CD4-positive, alpha-beta memory T cell (primary cell): Measurements from ENCODE around the gene PLEKHA6. TPM values are rescaled to one million over a fixed set of nuclear protein-coding genes. Genes with fewer than 3 reads are reported as not detected.
A peak's percentile ranks its signal among the peaks of the same experiment; 100 is the strongest.

Source experiments
- CTCF ChIA-PET: fragments of 350-600 bp; sonication (Branson Sonifier 250); formaldehyde crosslinking; loops from one replicate; lab custom pipeline; 2021; ENCODE audit warnings: inconsistent platforms; ENCODE audit not compliant: partially characterized antibody; lab: Charles Lee
- POLR2A ChIA-PET: fragments of 350-600 bp; sonication (Branson Sonifier 250); formaldehyde crosslinking; loops from one replicate; lab custom pipeline; 2021; ENCODE audit not compliant: partially characterized antibody; lab: Charles Lee
- DNase-seq, 5 donors: peaks; one replicate each; pipeline versions ENCODE4 v3.0.0 to v3.0.0-alpha.2; 2020 to 2022; ENCODE audit warnings: mixed read lengths in 1 of 5
- H3K27ac ChIP-seq: one replicate; pipeline ENCODE4 v1.7.0; 2013; ENCODE audit warnings: low read depth, low read length
- H3K27me3 ChIP-seq: 2 replicates; pipeline ENCODE4 v1.7.0; 2013; ENCODE audit warnings: mild to moderate bottlenecking, low read length, moderate library complexity; ENCODE audit not compliant: insufficient read depth
- H3K36me3 ChIP-seq: 2 replicates; pipeline ENCODE4 v1.7.0; 2013; ENCODE audit warnings: mild to moderate bottlenecking, low read length, moderate library complexity; ENCODE audit not compliant: insufficient read depth
- H3K4me1 ChIP-seq: 2 replicates; pipeline ENCODE4 v1.7.0; 2013; ENCODE audit warnings: mild to moderate bottlenecking, low read length, moderate library complexity; ENCODE audit not compliant: insufficient read depth
- H3K4me3 ChIP-seq, 2 donors: one replicate each; pipeline ENCODE4 v1.7.0; 2013; ENCODE audit warnings: low read length in 2 of 2, mild to moderate bottlenecking in 1 of 2
- H3K9me3 ChIP-seq, 2 donors: one replicate each; pipeline ENCODE4 v1.7.0; 2013; ENCODE audit warnings: low read length in 2 of 2, control low read depth in 1 of 2; ENCODE audit not compliant: control insufficient read depth in 1 of 2
- H3K27ac Mint-ChIP-seq, 7 donors: one replicate each; pipeline ENCODE4 v1.8.0; 2020 to 2021; ENCODE audit warnings: mixed read lengths in 7 of 7, mild to moderate bottlenecking in 6 of 7, inconsistent platforms in 3 of 7, moderate library complexity in 3 of 7
- H3K27me3 Mint-ChIP-seq, 2 donors: one replicate each; pipeline ENCODE4 v1.8.0; 2020 to 2021; ENCODE audit warnings: mixed read lengths in 2 of 2
- H3K36me3 Mint-ChIP-seq, 2 donors: one replicate each; pipeline ENCODE4 v1.8.0; 2020 to 2021; ENCODE audit warnings: mixed read lengths in 2 of 2, inconsistent platforms in 1 of 2, mild to moderate bottlenecking in 1 of 2
- H3K4me1 Mint-ChIP-seq, 4 donors: one replicate each; pipeline ENCODE4 v1.8.0; 2020 to 2021; ENCODE audit warnings: mixed read lengths in 4 of 4, mild to moderate bottlenecking in 1 of 4
- H3K4me3 Mint-ChIP-seq, 8 donors: one replicate each; pipeline ENCODE4 v1.8.0; 2020 to 2021; ENCODE audit warnings: mixed read lengths in 8 of 8, mild to moderate bottlenecking in 7 of 8, moderate library complexity in 6 of 8, inconsistent platforms in 3 of 8
- H3K9me3 Mint-ChIP-seq, 8 donors: one replicate each; pipeline ENCODE4 v1.8.0; 2020 to 2021; ENCODE audit warnings: mixed read lengths in 8 of 8, mild to moderate bottlenecking in 5 of 8, inconsistent platforms in 3 of 8, moderate library complexity in 1 of 8
- intact Hi-C: fragments of 100-400 bp; cut with micrococcal nuclease; formaldehyde crosslinking; loops from one replicate; pipeline ENCODE4 v1.15.1; 2023
- polyA plus RNA-seq, 2 donors: library from polyadenylated mRNA; unstranded; fragments of 300-500 nt; fragmentation: Illumina TruSeq; gene quantifications; one replicate each; pipeline ENCODE4 v1.2.3, GENCODE V29; 2021
- total RNA-seq, 2 experiments: library from RNA; stranded (reverse); gene quantifications; one replicate each; pipeline ENCODE4 v1.2.3, GENCODE V29; 2021

Gene PLEKHA6
- total and polyA plus RNA-seq, 4 experiments from 2014 or later = 0.15 to 0.89 (median 0.52) TPM; not detected in 1

- no peaks in the 10 kb centered on the region for H3K4me1 ChIP-seq
- no peak overlapping the region for H3K4me3 Mint-ChIP-seq
- H3K9me3 ChIP-seq = no peaks in the 10 kb centered on the region
- H3K27ac Mint-ChIP-seq = no peak overlapping the region
- H3K27me3 Mint-ChIP-seq = peaks cover 11 to 31% of the 10 kb centered on the region in 2 donors
- H3K9me3 Mint-ChIP-seq = no peaks in the 10 kb centered on the region
- intact Hi-C loops = no loop called here
- H3K4me1 Mint-ChIP-seq = no peaks in the 10 kb centered on the region
- ChIA-PET CTCF (no interaction called here), POLR2A (no interaction called here)
- H3K27ac ChIP-seq = no peak overlapping the region
- no peak for DNase-seq
- no peak overlapping the region for H3K4me3 ChIP-seq
- H3K36me3 Mint-ChIP-seq = no peaks in the 10 kb centered on the region
- no peaks in the 10 kb centered on the region for H3K36me3 ChIP-seq
- H3K27me3 ChIP-seq = no peaks in the 10 kb centered on the region
Measured at GRCh38 chr1:204308023-204308628, 51.6 kb downstream of the PLEKHA6 start.

GRCh38 chr1:204307334-204307883, 52.3 kb downstream of the PLEKHA6 start:
- no peak for DNase-seq
- CTCF ChIA-PET = no interaction called here
- Histone ChIP-seq H3K4me1 (no peaks in the 10 kb centered on the region), H3K27me3 (no peaks in the 10 kb centered on the region), H3K9me3 (no peaks in the 10 kb centered on the region), H3K27ac (no peak overlapping the region), H3K4me3 (no peak overlapping the region), H3K36me3 (no peaks in the 10 kb centered on the region)
- Mint-ChIP-seq H3K4me3 (no peak overlapping the region), H3K36me3 (no peaks in the 10 kb centered on the region), H3K9me3 (no peaks in the 10 kb centered on the region), H3K27ac (no peak overlapping the region), H3K27me3 (peaks cover 10 to 32% of the 10 kb centered on the region in 2 donors), H3K4me1 (no peaks in the 10 kb centered on the region)
- intact Hi-C loops = no loop called here
- POLR2A ChIA-PET = no interaction called here

GRCh38 chr1:204306076-204306475, 53.7 kb downstream of the PLEKHA6 start:
- no peaks in the 10 kb centered on the region for H3K4me1 Mint-ChIP-seq
- H3K4me1 ChIP-seq = no peaks in the 10 kb centered on the region
- H3K27me3 ChIP-seq = no peaks in the 10 kb centered on the region
- intact Hi-C loops = no loop called here
- no peaks in the 10 kb centered on the region for H3K36me3 Mint-ChIP-seq
- H3K36me3 ChIP-seq = no peaks in the 10 kb centered on the region
- H3K27ac ChIP-seq = no peak overlapping the region
- H3K4me3 Mint-ChIP-seq = no peak overlapping the region
- no peak overlapping the region for H3K4me3 ChIP-seq
- H3K27me3 Mint-ChIP-seq = peaks cover 22 to 32% of the 10 kb centered on the region in 2 donors
- H3K9me3 Mint-ChIP-seq = no peaks in the 10 kb centered on the region
- ChIA-PET CTCF (no interaction called here), POLR2A (no interaction called here)
- H3K27ac Mint-ChIP-seq = no peak overlapping the region
- H3K9me3 ChIP-seq = no peaks in the 10 kb centered on the region
- no peak for DNase-seq

GRCh38 chr1:204304067-204304466, 55.7 kb downstream of the PLEKHA6 start:
- CTCF ChIA-PET = no interaction called here
- peaks cover 30 to 33% of the 10 kb centered on the region in 2 donors for H3K27me3 Mint-ChIP-seq

GRCh38 chr1:204302769-204303168, 57.0 kb downstream of the PLEKHA6 start:
- no peaks in the 10 kb centered on the region for H3K4me1 Mint-ChIP-seq
- Histone ChIP-seq H3K36me3 (no peaks in the 10 kb centered on the region), H3K27me3 (no peaks in the 10 kb centered on the region), H3K4me1 (no peaks in the 10 kb centered on the region), H3K4me3 (no peak overlapping the region), H3K27ac (no peak overlapping the region), H3K9me3 (no peaks in the 10 kb centered on the region)
- no peaks in the 10 kb centered on the region for H3K36me3 Mint-ChIP-seq
- intact Hi-C loops = no loop called here
- ChIA-PET CTCF (no interaction called here), POLR2A (no interaction called here)
- H3K4me3 Mint-ChIP-seq = no peak overlapping the region
- H3K27me3 Mint-ChIP-seq = peaks cover 27 to 35% of the 10 kb centered on the region in 2 donors
- no peak for DNase-seq
- H3K9me3 Mint-ChIP-seq = peaks cover 0 to 3% (median 0%) of the 10 kb centered on the region in 8 donors
- H3K27ac Mint-ChIP-seq = no peak overlapping the region

More at GRCh38 chr1:204304067-204304466, 55.7 kb downstream of the PLEKHA6 start:
- no peaks in the 10 kb centered on the region for H3K9me3 ChIP-seq
- no peak for DNase-seq
- H3K27me3 ChIP-seq = no peaks in the 10 kb centered on the region
- Mint-ChIP-seq H3K9me3 (no peaks in the 10 kb centered on the region), H3K36me3 (no peaks in the 10 kb centered on the region), H3K4me1 (no peaks in the 10 kb centered on the region), H3K4me3 (no peak overlapping the region), H3K27ac (no peak overlapping the region)
- H3K4me1 ChIP-seq = no peaks in the 10 kb centered on the region
- no peak overlapping the region for H3K4me3 ChIP-seq
- no peak overlapping the region for H3K27ac ChIP-seq
- intact Hi-C loops = no loop called here
- POLR2A ChIA-PET = no interaction called here
- no peaks in the 10 kb centered on the region for H3K36me3 ChIP-seq

- peaks cover 17 to 33% of the 10 kb centered on the region in 2 donors for H3K27me3 Mint-ChIP-seq
- no peak overlapping the region for H3K27ac ChIP-seq
- peak overlapping the region in 1 of 7 donors; percentile 48 for H3K27ac Mint-ChIP-seq
- H3K27me3 ChIP-seq = no peaks in the 10 kb centered on the region
- CTCF ChIA-PET = interaction anchor here (1.3 to 1.5 kb wide), 3 partner anchors 18 to 63 kb away, joined by 3 to 5 read pairs (median 4); no protein-coding TSS in a partner anchor
- H3K36me3 ChIP-seq = no peaks in the 10 kb centered on the region
- H3K9me3 Mint-ChIP-seq = peaks cover 0 to 3% (median 0%) of the 10 kb centered on the region in 8 donors
- H3K4me1 Mint-ChIP-seq = no peaks in the 10 kb centered on the region
- H3K4me1 ChIP-seq = no peaks in the 10 kb centered on the region
- H3K4me3 ChIP-seq = no peak overlapping the region
- intact Hi-C loops = no loop called here
- no peaks in the 10 kb centered on the region for H3K9me3 ChIP-seq
- no peak overlapping the region for H3K4me3 Mint-ChIP-seq
- POLR2A ChIA-PET = no interaction called here
- H3K36me3 Mint-ChIP-seq = no peaks in the 10 kb centered on the region
- DNase-seq = no peak
Measured at GRCh38 chr1:204301171-204301957, 58.4 kb downstream of the PLEKHA6 start.

GRCh38 chr1:204299814-204300365, 59.8 kb downstream of the PLEKHA6 start:
- H3K9me3 ChIP-seq = no peaks in the 10 kb centered on the region
- H3K9me3 Mint-ChIP-seq = peaks cover 0 to 3% (median 0%) of the 10 kb centered on the region in 8 donors
- H3K36me3 Mint-ChIP-seq = no peaks in the 10 kb centered on the region
- CTCF ChIA-PET = interaction anchor here (1.3 to 1.5 kb wide), 3 partner anchors 17 to 64 kb away, joined by 3 to 5 read pairs (median 4); no protein-coding TSS in a partner anchor
- POLR2A ChIA-PET = no interaction called here
- H3K4me3 Mint-ChIP-seq = no peak overlapping the region
- H3K4me3 ChIP-seq = no peak overlapping the region
- DNase-seq = no peak
- H3K4me1 Mint-ChIP-seq = peaks cover 0 to 7% (median 0%) of the 10 kb centered on the region in 4 donors
- peaks cover 21 to 41% of the 10 kb centered on the region in 2 donors for H3K27me3 Mint-ChIP-seq
- intact Hi-C loops = no loop called here
- no peaks in the 10 kb centered on the region for H3K36me3 ChIP-seq
- no peaks in the 10 kb centered on the region for H3K4me1 ChIP-seq
- no peak overlapping the region for H3K27ac Mint-ChIP-seq
- no peaks in the 10 kb centered on the region for H3K27me3 ChIP-seq
- H3K27ac ChIP-seq = no peak overlapping the region
